Measurements from ENCODE around the gene NECAB3. TPM values are rescaled to one million over a fixed set of nuclear protein-coding genes. Genes with fewer than 3 reads are reported as not detected.
"Not testable (repeated sequence)": the region's sequence is repeated elsewhere in the genome, so short reads cannot be mapped to it uniquely, and the experiment has no call there.

NECAB3 gene
- polyA plus RNA-seq, 1 donor: 13.3 TPM

DNA sequence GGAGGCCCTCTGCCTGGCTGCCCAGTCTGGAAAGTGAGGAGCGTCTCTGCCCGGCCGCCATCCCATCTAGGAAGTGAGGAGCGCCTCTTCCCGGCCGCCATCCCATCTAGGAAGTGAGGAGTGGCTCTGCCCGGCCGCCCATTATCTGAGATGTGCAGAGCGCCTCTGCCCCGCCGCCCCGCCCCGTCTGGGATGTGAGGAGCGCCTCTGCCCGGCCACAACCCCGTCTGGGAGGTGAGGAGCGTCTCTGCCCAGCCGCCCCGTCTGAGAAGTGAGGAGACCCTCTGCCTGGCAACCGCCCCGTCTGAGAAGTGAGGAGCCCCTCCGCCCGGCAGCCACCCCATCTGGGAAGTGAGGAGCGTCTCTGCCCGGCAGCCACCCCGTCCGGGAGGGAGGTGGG, 24.7 kb upstream of the NECAB3 start:
- DNase-seq: not testable (repeated sequence)

DNA sequence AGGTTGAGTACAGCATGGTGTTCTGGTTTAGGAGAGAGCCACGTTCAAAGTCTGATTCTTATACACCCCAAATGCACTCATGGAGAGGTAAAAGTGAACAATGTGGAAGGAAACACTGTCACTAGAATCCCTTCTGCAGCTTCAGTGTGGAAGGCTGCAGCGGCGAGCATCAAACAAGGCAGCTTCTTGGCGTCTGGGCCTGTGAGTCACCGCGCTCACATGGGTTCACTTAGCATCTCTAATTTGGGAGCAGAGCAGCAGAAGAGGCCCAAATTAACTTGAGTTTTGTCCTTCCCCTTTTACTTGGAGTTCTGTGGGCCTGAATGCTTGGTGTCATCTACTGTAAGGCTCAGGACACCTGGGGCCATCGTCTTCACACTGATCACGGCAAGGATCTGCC, 22.9 kb upstream of the NECAB3 start:
- no peak for DNase-seq

DNA sequence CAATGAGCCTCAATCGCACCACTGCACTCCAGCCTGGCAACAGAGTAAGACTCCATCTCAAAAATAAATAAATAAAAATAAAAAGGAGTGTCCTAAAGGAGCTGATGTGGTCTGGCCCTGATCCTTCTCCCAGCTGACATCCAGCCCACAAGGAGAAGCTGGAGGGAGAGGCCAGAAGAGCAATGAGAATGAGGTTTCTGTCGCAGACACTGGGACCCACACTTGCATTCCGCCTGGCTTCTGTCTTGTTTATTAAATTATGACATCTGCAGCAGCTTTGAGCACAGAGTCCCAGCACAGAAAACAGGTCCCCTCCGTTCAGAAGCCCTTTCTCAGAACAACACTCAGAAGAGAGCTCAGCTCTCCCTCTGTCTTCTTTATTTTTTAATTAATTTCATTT, 22.2 kb upstream of the NECAB3 start:
- no peak for DNase-seq

DNA sequence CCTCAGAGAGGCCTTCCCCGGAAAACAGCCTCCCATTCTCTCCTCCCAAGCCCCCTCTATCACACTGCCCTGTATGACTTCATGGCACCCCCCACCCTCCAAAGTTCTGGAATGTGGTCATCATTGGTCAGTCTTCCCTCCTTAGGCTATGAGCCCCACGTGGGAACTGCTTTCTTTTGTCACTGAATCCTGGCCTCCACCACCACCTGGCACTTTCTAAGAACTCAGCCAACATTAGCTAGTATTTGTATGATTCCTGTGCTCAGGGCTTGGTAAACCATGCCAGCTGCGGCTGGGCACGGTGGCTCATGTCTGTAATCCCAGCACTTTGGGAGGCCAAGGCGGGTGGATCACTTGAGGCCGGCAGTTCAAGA, 20.4 kb upstream of the NECAB3 start:
- no peak for DNase-seq

DNA sequence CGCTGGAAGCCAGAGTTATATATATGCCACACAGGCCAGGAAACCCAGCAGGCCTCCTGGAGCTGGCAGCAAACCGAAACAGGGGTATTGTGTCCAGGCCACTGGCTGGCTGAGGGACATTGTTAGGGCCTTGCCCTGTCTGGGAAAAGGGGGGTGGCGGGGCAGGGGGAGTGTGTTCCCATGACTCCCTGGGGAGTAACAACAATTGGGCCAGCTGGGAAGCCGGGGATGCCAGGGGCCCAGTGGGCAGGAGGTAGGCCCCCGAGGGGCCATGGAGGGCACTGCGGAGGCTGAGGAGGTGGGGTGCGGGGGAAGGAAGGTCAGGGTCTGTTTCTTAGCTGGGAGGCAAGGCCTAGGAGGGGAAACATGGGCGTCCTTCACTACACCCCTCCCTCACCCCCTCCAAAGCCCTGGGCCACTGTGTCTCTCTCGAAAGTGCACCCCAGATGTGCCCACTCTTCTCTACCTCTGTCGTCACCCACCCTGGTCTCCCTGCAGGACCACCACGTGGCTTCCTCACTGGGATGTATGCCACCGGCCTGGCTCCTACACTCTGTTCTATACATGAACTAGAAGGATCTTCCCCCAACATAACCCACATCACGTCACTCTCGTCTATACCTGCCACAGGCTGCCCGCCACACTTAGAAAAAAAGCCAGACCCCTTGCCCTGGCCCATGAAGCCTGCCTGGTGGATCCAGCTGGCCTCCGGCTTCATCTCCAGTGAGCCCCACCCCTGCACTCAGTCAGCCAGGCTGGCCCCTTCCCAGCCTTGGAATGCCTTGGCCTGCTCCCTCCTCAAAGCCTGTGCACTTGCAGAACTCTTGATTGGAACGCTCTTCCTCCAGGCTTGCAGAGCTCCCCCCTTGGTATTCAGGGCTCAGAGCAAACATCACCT, 19.8 kb upstream of the NECAB3 start:
- DNase-seq: no peak

DNA sequence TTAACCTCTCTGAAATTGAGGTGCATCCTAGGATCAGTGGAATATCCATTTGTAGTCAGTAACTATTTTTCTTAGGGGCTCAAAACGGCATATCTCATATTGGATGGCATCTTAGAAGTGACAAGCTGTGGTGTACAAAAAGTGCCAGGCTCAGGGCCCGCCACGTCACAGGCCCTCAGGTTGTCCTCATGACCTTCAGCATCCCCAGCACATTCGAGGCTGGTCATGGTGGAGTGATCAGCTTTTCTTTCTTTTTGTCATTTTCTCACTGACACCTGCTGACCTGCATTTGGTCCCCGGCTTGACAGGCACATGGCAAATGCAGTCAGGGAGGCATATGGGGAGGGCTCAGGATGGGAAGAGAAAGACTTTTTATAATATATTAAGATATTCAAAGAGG, 19.1 kb upstream of the NECAB3 start:
- no peak for DNase-seq

DNA sequence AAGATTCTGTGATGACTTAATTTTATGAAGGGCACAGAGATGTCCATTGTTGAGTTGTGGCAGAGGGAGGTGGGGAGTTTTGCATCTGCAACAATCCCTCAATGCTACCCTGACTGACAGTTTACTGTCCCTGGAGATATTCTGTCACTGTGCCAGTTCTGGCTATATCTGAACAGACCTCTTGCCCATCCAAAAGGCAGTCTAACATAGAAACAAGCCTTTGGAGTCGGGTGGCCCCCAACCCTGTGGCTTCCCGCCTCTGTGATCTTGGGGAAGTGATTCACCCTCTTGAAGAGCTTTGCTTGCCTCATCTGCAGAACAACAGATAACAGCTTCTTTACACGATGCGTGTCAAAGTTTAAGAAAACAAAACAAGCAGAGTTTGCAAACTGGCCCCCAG, 15.7 kb upstream of the NECAB3 start:
- no peak for DNase-seq

DNA sequence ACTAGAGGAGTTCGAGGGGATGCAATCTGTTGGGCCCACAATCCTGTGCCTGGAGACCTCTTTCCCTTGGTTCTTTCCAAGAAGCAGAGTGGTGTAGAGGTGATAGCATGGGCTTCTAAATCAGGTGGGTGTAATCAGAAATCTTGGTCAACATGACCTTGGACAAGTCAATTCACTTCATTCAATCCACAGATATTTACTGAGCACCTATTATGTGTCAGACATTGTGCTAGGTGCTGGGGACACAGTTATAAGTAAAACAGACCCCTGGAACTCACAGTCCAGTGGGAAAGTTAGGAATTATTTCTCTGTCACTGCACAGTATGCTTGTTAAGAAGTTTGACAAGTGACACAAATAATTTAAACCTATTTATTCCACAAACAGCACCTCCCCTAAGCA, 15.3 kb upstream of the NECAB3 start:
- no peak for DNase-seq

DNA sequence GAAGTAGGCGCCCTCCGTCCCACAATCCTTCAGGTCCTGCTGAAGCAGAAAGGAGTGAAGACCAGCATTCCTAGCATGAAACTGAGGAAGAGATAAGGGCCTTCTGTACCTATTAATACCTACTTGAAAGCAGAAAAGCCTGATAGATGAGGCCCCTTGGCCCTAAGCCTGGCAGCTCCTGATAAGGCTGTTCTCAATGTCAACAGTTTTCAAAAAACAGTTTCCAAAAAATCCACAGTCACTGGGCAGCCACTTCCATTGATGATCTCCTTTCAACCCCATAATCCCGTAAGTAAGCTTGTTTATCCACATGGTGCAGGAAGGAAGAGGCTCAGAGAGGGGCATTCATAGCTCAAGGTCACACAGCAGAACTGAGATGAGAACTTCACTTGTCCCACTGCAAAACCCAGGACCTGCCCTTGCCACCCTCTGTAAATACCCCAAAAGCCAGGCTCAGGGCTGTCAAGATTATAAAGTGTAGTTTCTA, 14.8 kb upstream of the NECAB3 start:
- no peak for DNase-seq

DNA sequence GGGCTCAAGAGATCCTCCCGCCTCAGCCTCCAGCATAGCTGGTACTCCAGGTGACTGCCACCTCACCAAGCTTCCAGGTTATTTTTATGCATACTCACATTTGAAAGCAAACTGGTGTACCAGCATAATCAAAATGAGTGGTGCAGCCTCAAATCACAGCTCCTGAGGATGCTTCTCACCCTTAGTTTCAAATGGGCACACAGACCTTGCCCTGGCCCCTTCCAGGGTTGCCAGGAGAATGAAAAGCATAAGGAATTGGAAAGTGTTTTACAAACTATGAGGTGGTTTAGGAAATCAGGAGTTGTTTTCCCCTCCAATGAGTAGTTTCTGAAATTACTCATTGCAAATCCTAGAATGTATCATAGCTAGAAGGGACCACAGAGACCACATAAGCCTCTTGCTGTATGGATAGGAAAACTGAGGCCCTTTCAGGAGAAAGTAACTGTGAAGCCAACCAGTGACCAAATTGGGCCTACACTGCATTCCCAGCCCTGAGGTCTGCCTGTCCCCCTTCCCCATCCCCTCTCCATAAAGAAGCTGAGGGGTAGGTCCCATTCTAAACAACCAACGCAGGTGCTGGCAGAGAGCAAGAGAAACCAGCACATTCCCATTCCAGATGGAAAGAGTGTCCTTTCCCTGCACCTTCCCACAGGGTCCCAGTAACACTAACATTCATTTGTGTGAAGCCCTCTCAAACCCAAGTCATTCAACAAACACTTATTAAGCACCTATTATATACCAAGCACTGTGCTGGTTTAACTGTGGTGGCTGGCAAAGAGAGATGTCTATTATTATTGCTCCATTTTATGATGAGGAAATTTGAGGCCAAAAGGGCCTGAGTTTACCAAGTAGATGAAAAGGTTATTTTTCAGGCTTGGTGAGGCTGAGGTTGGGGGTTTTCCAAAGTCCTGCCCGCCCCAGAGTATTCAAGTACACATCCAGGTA, 14.0 kb upstream of the NECAB3 start:
- no peak for DNase-seq

DNA sequence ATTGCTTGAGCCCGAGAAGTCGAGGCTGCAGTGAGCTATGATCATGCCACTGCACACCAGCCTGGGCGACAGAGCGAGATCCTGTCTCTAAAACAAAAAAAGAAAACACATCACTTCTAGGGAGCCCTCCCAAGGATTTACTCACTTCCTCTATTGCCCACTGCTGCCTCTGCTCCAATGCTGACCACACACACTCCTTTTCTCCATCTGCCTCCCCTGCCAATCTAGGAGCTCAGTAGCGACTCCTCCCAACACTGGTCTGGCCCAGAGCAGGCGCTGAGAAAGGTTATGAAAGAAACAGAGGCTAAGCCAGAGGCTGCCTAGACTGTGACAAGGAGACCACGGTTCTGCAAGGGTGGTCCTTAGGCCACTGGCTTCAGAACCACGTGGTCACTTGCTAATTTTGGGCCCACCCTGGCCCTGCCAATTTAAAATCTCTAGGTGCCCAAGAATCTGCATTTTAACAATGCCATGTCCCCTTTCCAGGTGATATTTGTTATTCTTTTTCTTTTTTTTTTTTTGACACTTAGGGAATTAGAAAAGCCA, 13.2 kb upstream of the NECAB3 start:
- no peak for DNase-seq

DNA sequence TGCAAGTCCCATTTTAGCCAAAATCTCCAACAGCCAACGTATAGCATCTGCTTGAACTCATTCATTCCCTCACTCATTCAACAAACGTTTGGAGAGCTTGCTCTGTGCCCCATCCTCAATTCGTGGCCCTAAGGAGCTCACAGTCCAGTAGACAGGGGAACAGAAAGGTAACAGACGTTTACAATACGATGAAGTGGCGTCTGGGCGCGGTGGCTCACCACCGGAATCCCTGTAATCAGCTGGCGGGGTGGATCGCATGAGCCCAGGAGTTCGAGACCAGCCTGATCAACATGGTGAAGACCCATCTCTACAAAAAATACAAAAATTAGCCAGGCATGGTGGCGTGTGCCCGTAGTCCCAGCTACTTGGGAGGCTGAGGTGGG, 12.7 kb upstream of the NECAB3 start:
- no peak for DNase-seq

DNA sequence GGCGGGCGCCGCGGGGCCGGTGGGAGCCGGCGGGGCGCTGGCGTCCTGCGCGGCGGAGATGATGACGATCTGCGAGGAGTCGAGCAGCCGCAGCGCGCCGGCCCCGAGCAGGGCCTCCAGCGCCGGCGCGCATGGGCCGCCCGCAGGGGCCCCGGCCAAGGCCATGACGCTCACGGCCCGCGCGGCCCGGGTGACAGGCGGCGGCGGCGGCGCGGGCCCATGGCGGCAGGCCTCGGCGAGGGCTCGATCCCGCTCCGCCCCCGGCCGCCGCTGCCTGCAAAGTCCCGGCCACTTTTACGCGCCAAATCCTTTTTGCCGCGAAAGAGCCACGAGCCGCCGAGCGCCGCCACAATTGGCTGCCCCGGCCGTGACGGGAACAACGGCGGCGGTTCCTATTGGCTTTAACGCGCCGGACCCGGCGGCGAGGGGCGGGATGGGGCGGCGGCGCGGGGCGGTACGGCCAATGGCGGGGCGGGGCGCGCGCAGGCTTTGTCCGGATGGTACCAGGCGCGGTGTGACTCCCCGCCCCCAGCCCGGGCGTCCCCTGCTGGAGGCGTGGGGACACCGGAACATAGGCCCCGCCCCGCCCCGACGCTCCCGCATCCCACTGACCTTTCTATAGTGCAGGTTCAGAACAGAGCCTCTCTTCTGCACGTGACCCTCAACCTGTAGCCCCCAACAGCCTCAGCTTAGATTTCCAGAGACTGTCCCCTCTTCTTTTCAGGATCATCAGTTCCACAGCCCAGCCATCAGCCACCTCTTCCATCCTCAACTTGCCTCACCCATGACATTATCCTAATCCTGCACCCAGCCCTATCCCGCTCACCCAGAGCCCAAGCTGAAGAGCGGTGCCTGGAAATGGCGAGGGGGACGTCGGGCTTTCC, 12.1 kb upstream of the NECAB3 start, which contains the start of gene E2F1:
E2F1 (minus strand) TSS at position 286 of the 884 bp plus-strand sequence; CDS start at position 165, 121 bp downstream.
- peak; percentile 94 for DNase-seq

DNA sequence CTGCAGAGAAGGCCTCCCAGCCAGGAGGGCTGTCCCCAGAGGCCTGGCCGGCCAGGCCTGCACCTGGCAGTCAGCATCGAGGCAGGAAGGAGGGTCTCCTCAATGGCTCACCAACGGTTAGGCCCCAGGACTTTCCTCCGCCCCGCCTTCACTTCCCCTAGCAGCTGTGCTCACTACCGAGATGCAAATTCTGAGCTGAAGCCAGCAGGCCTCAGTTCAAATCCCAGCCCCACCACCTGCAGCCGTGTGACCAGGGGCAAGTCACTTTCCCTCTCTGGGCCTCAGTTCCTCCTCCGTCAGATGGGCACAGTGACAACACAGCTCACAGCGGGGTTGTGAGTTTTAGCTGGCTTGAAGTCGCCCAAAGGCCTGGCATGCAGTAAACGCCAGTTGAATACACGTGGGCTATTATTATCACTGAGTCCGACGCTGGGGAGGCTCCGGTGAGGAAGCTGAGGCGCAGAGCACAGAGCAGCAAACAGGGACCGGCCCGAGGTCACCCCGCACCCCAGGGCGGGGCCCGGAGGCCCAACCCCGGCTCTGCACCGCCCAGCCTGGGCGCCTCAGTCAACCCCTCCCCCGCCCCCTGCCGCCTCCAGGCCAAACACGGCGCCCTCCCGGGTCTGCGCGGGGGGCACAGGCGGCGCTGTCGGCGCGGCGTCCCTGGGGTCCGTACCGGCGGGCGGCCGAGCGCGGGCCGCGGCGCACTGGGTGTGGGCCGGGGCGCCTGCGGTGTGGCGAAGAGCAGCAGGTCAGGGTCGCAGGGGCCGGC, 11.3 kb upstream of the NECAB3 start:
- no peak for DNase-seq

DNA sequence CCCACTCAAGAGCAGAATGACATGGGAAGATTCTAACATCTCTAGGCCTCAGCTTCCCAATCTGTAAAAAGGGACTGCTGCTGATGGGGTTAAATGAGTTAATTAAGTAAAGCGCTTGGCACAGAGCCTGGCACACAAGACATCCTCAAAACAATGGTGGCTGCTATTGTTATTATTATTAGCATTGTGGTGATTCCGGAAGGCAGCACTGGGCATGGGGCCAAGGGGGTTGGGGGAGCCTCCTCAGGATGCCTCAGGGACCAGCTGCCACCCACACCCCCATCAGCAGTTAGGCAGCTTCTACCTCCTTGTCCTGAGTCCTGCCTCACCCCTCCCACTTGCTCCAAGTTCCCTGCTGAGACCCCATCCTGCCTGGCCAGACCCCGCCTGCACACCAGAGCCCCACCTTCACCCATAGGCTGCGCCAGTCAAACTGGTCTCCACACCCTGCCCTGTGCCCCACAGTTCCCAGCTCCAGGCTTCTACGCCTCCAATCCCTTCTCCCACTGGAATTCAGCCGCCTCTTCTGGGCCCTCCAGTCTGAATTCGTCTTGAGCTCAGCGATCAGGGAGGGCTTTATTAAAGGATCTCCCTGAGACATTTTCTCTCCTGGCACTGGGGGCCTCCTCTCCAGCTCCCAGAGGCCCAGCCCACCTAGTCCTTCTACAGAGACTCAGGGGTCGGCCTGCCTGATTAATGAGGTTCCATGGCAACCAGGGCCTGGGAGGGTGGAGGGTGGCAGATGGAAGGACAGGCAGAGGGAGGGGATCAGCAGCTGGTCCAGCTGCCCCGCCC, 10.5 kb upstream of the NECAB3 start:
- no peak for DNase-seq

DNA sequence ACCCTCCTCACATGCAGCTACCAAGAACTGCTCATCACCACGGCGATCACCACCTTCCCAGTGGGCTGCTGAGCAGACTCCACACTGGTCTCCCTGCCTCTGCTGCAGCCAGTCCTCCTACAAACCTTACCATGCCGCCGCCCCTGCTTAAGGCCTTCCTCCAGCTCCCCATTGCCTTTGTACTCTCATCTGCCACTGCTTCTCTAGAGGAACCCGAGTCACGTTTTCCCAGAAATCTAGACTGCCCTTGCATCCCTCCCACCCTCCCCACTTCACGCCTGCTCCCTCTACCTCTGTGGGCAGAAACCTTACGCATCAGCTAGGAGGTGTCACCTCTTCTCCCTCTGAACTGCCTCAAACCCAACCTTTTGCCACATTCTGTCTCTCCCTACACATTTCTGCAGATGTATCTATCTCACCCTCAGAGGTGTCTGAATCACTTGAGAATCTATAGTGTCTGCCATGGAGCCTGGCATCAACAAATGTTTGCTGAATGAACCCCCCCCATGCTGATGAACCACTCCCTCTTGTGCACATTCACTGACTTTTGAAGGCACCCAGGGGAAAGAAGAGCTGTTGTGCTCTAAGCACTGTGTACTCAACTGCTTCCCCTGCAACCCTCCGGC, 7.6 kb upstream of the NECAB3 start:
- DNase-seq: no peak

DNA sequence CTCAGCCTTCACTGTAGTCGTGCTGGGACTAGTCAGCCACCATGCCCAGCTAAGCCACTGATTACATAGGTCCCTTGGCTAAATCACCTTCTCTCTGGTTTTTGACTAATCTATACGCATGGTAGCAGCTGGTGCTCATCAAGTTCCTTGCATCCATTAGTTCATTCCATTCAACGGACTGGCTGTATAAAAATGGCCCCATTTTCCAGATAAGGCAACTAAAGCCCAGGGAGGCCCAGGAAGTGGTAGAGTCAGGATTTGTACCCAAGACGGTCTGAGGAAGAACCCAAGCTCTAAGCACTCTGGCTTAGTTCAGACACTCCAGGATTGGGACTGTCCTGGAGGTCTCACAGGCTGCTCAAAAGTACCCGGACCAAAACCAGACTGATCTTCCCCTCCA, 7.1 kb upstream of the NECAB3 start:
- no peak for DNase-seq

DNA sequence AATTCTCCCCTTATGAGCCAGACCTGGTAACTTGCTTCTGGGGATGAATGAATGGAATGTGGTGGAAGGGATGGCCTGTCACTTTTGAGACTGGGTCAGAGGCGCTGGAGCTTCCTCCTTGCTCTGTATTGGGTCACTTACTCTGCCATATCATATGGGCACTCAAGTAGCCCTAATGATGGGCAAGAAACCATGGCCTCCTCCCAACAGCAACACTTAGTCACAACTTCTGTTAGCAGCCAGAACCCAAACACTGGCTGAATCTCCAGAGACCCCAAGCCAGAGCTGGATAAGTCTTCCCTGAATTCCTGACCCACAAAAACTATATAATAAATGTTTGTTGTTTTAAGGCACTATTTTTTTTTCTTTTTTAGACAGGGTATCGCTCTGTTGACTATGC, 6.5 kb upstream of the NECAB3 start:
- no peak for DNase-seq

DNA sequence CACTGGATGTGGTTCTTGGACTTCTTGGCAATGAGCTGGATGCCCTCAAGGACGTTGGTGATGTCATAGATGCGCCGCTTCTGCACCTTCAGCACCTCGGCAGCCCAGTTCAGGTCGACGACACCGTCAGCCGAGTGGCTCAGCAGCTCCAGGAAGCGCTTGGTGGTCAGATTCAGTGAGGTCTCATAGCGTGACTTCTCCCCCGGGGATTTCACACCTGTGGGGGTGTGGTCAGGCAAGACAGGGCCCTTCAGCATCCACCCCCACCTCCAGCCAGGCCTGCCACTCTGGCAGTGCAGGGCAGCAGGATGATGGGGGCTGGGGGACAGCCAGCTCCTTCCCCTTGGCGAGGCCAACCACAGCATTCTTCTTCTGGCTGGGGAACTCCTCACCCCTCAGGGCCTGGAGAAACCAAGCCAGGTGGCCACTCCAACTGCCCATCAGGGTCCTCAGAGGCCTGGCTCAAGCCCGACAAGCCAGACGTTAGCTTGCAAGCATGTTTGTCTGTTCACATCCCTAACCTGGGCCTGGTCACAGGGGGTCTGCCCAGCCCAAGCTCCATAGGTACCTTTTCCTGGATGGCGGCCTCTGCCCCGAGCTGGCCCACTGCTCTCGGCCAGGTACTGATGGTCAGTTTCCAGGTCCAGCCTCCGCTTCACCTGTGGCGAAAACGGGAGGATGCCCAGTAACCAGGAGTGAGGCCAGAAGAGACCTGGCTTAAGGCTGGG, 5.7 kb upstream of the NECAB3 start:
- DNase-seq: no peak
